A673 (cell line): ENCODE measurements around the gene MDN1.

Source experiments
- EZH2 ChIP-seq: fragments of 200-600 bp; sonication (generic); IDR thresholded peaks from 2 replicates; pipeline ENCODE4 v1.6.1; 2017; ENCODE audit warnings: borderline replicate concordance, low read depth, mild to moderate bottlenecking, mixed read lengths, antibody characterized with exemption, low read length; ENCODE audit not compliant: poor library complexity, severe bottlenecking
- TF ChIP-seq, protein P1 (sequence below): fragments of 300-800, 200-600 bp; sonication (generic); conservative IDR thresholded peaks from 2 replicates; pipeline ENCODE4 v1.5.1; 2017; ENCODE audit warnings: low read depth, mild to moderate bottlenecking, antibody characterized with exemption, low read length, moderate library complexity, mixed read lengths

- TF ChIP-seq, protein P1, sequence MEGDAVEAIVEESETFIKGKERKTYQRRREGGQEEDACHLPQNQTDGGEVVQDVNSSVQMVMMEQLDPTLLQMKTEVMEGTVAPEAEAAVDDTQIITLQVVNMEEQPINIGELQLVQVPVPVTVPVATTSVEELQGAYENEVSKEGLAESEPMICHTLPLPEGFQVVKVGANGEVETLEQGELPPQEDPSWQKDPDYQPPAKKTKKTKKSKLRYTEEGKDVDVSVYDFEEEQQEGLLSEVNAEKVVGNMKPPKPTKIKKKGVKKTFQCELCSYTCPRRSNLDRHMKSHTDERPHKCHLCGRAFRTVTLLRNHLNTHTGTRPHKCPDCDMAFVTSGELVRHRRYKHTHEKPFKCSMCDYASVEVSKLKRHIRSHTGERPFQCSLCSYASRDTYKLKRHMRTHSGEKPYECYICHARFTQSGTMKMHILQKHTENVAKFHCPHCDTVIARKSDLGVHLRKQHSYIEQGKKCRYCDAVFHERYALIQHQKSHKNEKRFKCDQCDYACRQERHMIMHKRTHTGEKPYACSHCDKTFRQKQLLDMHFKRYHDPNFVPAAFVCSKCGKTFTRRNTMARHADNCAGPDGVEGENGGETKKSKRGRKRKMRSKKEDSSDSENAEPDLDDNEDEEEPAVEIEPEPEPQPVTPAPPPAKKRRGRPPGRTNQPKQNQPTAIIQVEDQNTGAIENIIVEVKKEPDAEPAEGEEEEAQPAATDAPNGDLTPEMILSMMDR = no peak
- TF ChIP-seq EZH2 = no peak
These were observed at the start of gene MDN1 for GRCh38 chr6:89819336-89820130.
